ENCODE data around the gene AIG1.
"Not testable (repeated sequence)": the region's sequence is repeated elsewhere in the genome, so short reads cannot be mapped to it uniquely, and the experiment has no call there.

The AIG1 gene

GRCh38 chr6:143078468-143079324 is 18.0 kb downstream of the AIG1 start:
- H3K9ac ChIP-seq, result no peak overlapping the region
- TF ChIP-seq, protein P1, sequence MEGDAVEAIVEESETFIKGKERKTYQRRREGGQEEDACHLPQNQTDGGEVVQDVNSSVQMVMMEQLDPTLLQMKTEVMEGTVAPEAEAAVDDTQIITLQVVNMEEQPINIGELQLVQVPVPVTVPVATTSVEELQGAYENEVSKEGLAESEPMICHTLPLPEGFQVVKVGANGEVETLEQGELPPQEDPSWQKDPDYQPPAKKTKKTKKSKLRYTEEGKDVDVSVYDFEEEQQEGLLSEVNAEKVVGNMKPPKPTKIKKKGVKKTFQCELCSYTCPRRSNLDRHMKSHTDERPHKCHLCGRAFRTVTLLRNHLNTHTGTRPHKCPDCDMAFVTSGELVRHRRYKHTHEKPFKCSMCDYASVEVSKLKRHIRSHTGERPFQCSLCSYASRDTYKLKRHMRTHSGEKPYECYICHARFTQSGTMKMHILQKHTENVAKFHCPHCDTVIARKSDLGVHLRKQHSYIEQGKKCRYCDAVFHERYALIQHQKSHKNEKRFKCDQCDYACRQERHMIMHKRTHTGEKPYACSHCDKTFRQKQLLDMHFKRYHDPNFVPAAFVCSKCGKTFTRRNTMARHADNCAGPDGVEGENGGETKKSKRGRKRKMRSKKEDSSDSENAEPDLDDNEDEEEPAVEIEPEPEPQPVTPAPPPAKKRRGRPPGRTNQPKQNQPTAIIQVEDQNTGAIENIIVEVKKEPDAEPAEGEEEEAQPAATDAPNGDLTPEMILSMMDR (conservative IDR thresholded peaks at IDR 0.05; ENCODE audit: low read depth, low read length), result no peak

DNA sequence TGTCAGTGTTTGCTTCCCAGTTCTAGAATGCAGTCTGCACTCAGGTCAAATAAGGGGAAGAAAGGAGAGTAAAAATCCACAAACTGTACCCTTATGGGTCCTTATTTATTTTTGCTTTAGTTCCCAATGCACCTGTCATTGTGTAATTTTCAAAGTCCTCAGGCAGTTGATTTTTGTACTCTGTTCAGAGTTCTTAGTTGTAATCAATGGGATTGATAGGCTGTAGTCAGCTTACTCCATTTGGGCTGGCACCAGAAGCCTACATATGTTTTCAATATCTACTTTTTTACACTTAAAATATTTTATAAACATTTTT is 18.6 kb downstream of the AIG1 start:
- no peak overlapping the region for H3K9ac ChIP-seq
- no peaks in the 10 kb centered on the region for H3K4me1 ChIP-seq (ENCODE audit: low read depth, poor library complexity, severe bottlenecking)
- H3K36me3 ChIP-seq (ENCODE audit: insufficient read depth), result no peaks in the 10 kb centered on the region
- TF ChIP-seq, protein P1 (conservative IDR thresholded peaks at IDR 0.05; ENCODE audit: low read depth, low read length), result no peak
- no peak overlapping the region for H3K4me2 ChIP-seq
- H2AFZ ChIP-seq (ENCODE audit: low read depth), result no peak overlapping the region
- no peaks in the 10 kb centered on the region for H3K27me3 ChIP-seq (ENCODE audit: insufficient read depth, low read depth)
- no peaks in the 10 kb centered on the region for H4K20me1 ChIP-seq (ENCODE audit: insufficient read depth)
- H3K79me2 ChIP-seq (ENCODE audit: insufficient read depth, low read depth), result no peaks in the 10 kb centered on the region
- H3K4me3 ChIP-seq (IDR thresholded peaks at IDR 0.05; ENCODE audit: insufficient read depth, low read depth, low read length), result no peak overlapping the region
- no peak overlapping the region for H3K27ac ChIP-seq

More at GRCh38 chr6:143078468-143079324, 18.0 kb downstream of the AIG1 start:
- no peaks in the 10 kb centered on the region for H4K20me1 ChIP-seq (ENCODE audit: insufficient read depth)
- no peak overlapping the region for H3K4me3 ChIP-seq (IDR thresholded peaks at IDR 0.05; ENCODE audit: insufficient read depth, low read depth, low read length)
- H3K27me3 ChIP-seq (ENCODE audit: insufficient read depth, low read depth), result no peaks in the 10 kb centered on the region
- H3K79me2 ChIP-seq (ENCODE audit: insufficient read depth, low read depth), result no peaks in the 10 kb centered on the region
- no peak overlapping the region for H2AFZ ChIP-seq (ENCODE audit: low read depth)
- H3K36me3 ChIP-seq (ENCODE audit: insufficient read depth), result no peaks in the 10 kb centered on the region
- H3K4me2 ChIP-seq, result no peak overlapping the region
- no peaks in the 10 kb centered on the region for H3K4me1 ChIP-seq (ENCODE audit: low read depth, poor library complexity, severe bottlenecking)
- H3K27ac ChIP-seq, result no peak overlapping the region

DNA sequence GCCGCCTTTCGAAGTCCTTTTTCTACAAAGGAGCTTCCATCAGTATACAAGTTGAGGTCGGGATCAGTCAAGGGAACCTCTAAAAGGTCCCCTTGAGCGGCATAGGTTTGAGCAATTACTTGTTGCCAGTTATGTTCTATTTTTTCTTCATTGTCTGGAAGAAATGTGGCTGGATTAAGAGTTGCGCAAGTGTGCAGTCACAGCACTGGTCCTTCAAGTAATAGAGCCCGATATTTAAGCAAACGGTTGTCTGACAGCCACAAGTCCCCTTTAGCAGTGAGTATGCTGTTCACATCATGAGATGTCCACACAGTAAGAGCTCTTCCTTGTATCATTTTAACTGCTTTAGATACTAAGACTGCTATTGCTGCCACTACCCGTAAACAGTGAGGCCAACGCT is 21.6 kb downstream of the AIG1 start:
- not testable (repeated sequence) for H2AFZ ChIP-seq (ENCODE audit: low read depth); H3K9ac ChIP-seq; H3K27ac ChIP-seq; H3K4me3 ChIP-seq (IDR thresholded peaks at IDR 0.05; ENCODE audit: insufficient read depth, low read depth, low read length); H3K4me2 ChIP-seq; H3K4me1 ChIP-seq (ENCODE audit: low read depth, poor library complexity, severe bottlenecking); H4K20me1 ChIP-seq (ENCODE audit: insufficient read depth); H3K79me2 ChIP-seq (ENCODE audit: insufficient read depth, low read depth); H3K36me3 ChIP-seq (ENCODE audit: insufficient read depth); H3K27me3 ChIP-seq (ENCODE audit: insufficient read depth, low read depth)

DNA sequence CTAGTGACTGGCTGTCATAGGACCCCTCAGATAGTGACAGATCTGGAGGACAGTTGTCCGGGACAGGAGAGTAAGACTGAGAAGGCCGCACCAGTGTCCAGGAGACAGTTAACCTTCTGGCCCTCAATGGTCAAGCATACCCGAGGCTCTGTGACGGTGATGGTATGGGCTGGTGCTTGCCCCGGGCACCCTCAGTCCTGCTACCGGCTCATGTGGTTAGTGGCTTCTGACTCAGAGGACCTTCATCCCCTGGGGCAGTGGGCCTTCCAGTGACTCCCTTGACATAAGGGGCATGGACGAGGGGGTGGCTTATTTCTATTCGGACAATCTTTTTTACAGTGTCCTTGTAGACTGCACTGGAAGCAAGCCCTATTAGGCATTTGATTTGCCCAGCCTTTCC is 23.3 kb downstream of the AIG1 start:
- not testable (repeated sequence) for H3K27ac ChIP-seq; H2AFZ ChIP-seq (ENCODE audit: low read depth); H3K4me1 ChIP-seq (ENCODE audit: low read depth, poor library complexity, severe bottlenecking); H4K20me1 ChIP-seq (ENCODE audit: insufficient read depth); H3K9ac ChIP-seq; H3K36me3 ChIP-seq (ENCODE audit: insufficient read depth); H3K27me3 ChIP-seq (ENCODE audit: insufficient read depth, low read depth); H3K4me2 ChIP-seq; H3K79me2 ChIP-seq (ENCODE audit: insufficient read depth, low read depth); H3K4me3 ChIP-seq (IDR thresholded peaks at IDR 0.05; ENCODE audit: insufficient read depth, low read depth, low read length)

DNA sequence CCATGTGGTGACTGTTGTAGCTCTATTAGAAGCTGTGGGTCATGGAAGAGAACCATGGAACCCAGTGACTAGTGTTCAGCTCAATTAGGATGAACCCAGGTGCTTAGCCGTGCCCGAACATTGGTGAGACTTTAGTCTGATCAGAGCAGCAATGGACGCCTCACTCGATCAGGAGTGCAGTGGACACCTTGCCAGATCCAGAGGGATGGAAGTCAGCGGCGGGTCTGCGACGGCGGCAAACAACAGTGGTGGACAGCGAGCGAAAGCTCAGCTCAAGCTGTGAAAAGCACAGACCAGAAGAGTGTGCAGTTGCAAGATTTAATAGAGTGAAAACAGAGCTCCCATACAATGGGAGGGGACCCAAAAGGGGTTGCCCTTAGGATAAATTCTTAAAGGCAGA is 26.6 kb downstream of the AIG1 start:
- not testable (repeated sequence) for H3K27me3 ChIP-seq (ENCODE audit: insufficient read depth, low read depth); H2AFZ ChIP-seq (ENCODE audit: low read depth); H3K27ac ChIP-seq; H3K4me3 ChIP-seq (IDR thresholded peaks at IDR 0.05; ENCODE audit: insufficient read depth, low read depth, low read length); H4K20me1 ChIP-seq (ENCODE audit: insufficient read depth); H3K36me3 ChIP-seq (ENCODE audit: insufficient read depth); H3K79me2 ChIP-seq (ENCODE audit: insufficient read depth, low read depth); H3K9ac ChIP-seq; H3K4me1 ChIP-seq (ENCODE audit: low read depth, poor library complexity, severe bottlenecking); H3K4me2 ChIP-seq

GRCh38 chr6:143087856-143088255 is 27.2 kb downstream of the AIG1 start:
- H3K4me3 ChIP-seq (IDR thresholded peaks at IDR 0.05; ENCODE audit: insufficient read depth, low read depth, low read length), result no peak overlapping the region
- H3K4me1 ChIP-seq (ENCODE audit: low read depth, poor library complexity, severe bottlenecking), result no peaks in the 10 kb centered on the region
- H3K36me3 ChIP-seq (ENCODE audit: insufficient read depth), result no peaks in the 10 kb centered on the region
- TF ChIP-seq, protein P1 (conservative IDR thresholded peaks at IDR 0.05; ENCODE audit: low read depth, low read length), result no peak
- no peaks in the 10 kb centered on the region for H3K27me3 ChIP-seq (ENCODE audit: insufficient read depth, low read depth)
- no peak overlapping the region for H3K9ac ChIP-seq
- no peak overlapping the region for H2AFZ ChIP-seq (ENCODE audit: low read depth)
- no peak overlapping the region for H3K27ac ChIP-seq
- no peaks in the 10 kb centered on the region for H4K20me1 ChIP-seq (ENCODE audit: insufficient read depth)
- H3K4me2 ChIP-seq, result no peak overlapping the region
- H3K79me2 ChIP-seq (ENCODE audit: insufficient read depth, low read depth), result no peaks in the 10 kb centered on the region
